T-helper 1 cell treated with Interleukin-12 subunit alpha and Interleukin-12 subunit beta and Interleukin-4 antibody, amounts not matched to agents 30 μg/mL and 1 μg/mL, for 36 hours (primary cell): Measurements from ENCODE around the gene MAPT.

Experiments
- H3K27ac Mint-ChIP-seq: one replicate; pipeline ENCODE4 v1.8.0; 2021; ENCODE audit warnings: mild to moderate bottlenecking, mixed read lengths
- H3K27me3 Mint-ChIP-seq: one replicate; pipeline ENCODE4 v1.8.0; 2021; ENCODE audit warnings: low read depth, mixed read lengths
- H3K36me3 Mint-ChIP-seq: one replicate; pipeline ENCODE4 v1.8.0; 2021; ENCODE audit warnings: low read depth, mixed read lengths
- H3K4me1 Mint-ChIP-seq: one replicate; pipeline ENCODE4 v1.8.0; 2021; ENCODE audit warnings: low read depth, mixed read lengths
- H3K4me3 Mint-ChIP-seq: one replicate; pipeline ENCODE4 v1.8.0; 2021; ENCODE audit warnings: mild to moderate bottlenecking, moderate library complexity, mixed read lengths
- H3K9me3 Mint-ChIP-seq: one replicate; pipeline ENCODE4 v1.8.0; 2021; ENCODE audit warnings: mixed read lengths

The MAPT gene

DNA sequence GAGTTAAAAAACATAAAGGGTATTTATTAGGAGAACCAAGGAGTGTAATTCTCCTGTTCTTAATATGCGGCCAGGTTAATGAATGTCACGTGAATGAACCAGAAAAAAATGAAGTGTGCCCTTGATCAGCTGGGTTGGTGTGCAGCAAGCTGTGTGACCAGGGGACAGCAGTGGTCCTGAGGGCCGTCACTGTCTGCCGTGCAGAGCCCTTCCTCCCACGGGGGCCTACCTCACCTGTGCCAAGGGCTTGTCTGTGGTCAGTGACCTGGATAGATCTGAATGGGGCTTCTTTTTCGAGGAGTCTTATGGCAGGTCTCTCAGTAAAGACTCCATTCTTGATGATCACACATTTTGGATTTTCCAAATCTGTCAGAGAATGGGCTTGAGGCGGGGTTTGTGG is 87.0 kb downstream of the MAPT start:
- Mint-ChIP-seq H3K27me3 (no peaks in the 10 kb centered on the region), H3K4me1 (no peaks in the 10 kb centered on the region), H3K9me3 (no peaks in the 10 kb centered on the region), H3K4me3 (no peak overlapping the region), H3K36me3 (no peaks in the 10 kb centered on the region), H3K27ac (no peak overlapping the region)

DNA sequence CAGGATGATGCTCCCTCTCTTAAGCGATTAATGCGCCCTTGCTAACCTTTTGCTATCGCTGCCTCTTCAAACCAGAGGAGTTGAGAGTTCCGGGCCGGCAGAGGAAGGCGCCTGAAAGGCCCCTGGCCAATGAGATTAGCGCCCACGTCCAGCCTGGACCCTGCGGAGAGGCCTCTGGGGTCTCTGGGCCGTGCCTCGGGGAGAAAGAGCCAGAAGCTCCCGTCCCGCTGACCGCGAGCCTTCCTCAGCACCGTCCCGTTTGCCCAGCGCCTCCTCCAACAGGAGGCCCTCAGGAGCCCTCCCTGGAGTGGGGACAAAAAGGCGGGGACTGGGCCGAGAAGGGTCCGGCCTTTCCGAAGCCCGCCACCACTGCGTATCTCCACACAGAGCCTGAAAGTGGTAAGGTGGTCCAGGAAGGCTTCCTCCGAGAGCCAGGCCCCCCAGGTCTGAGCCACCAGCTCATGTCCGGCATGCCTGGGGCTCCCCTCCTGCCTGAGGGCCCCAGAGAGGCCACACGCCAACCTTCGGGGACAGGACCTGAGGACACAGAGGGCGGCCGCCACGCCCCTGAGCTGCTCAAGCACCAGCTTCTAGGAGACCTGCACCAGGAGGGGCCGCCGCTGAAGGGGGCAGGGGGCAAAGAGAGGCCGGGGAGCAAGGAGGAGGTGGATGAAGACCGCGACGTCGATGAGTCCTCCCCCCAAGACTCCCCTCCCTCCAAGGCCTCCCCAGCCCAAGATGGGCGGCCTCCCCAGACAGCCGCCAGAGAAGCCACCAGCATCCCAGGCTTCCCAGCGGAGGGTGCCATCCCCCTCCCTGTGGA is 88.6 kb downstream of the MAPT start:
- H3K27me3 Mint-ChIP-seq, result no peaks in the 10 kb centered on the region
- no peaks in the 10 kb centered on the region for H3K9me3 Mint-ChIP-seq
- H3K27ac Mint-ChIP-seq, result no peak overlapping the region
- H3K4me1 Mint-ChIP-seq, result no peaks in the 10 kb centered on the region
- no peak overlapping the region for H3K4me3 Mint-ChIP-seq
- no peaks in the 10 kb centered on the region for H3K36me3 Mint-ChIP-seq

DNA sequence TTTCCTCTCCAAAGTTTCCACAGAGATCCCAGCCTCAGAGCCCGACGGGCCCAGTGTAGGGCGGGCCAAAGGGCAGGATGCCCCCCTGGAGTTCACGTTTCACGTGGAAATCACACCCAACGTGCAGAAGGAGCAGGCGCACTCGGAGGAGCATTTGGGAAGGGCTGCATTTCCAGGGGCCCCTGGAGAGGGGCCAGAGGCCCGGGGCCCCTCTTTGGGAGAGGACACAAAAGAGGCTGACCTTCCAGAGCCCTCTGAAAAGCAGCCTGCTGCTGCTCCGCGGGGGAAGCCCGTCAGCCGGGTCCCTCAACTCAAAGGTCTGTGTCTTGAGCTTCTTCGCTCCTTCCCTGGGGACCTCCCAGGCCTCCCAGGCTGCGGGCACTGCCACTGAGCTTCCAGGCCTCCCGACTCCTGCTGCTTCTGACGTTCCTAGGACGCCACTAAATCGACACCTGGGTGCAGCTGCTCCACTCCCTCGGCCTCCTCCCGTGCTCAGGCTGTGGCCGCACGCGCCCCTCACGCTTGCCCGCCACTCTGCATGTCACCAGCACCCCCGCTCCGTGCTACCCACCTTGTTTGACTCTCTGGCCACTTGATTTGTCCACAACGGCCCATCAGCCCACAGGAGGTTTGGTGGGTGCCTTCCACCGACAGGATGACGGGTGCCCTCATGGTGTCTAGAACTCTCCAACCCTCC is 89.4 kb downstream of the MAPT start:
- no peak overlapping the region for H3K4me3 Mint-ChIP-seq
- H3K27ac Mint-ChIP-seq, result no peak overlapping the region
- H3K4me1 Mint-ChIP-seq, result no peaks in the 10 kb centered on the region
- H3K9me3 Mint-ChIP-seq, result no peaks in the 10 kb centered on the region
- no peaks in the 10 kb centered on the region for H3K27me3 Mint-ChIP-seq
- H3K36me3 Mint-ChIP-seq, result no peaks in the 10 kb centered on the region

DNA sequence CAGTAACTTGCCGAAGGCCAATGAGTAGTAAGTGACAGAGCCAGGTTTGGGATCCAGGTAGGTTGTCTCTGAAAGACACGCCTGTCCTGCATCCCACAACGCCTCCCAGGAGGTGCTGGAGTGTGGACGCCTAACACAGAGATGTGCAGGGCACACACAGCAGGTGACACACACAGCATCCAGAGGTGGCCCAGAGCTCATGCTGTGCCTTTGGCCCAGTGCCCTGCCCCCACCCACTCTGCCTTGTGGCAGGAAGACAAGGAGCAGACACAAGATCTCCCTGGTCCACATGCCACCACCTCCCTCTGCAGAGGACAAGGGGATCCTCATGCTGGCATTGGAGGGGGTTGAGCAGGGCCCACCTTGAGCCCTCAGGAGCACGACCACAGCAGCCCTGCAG is 90.0 kb downstream of the MAPT start:
- H3K4me3 Mint-ChIP-seq, result no peak overlapping the region
- no peaks in the 10 kb centered on the region for H3K9me3 Mint-ChIP-seq
- no peak overlapping the region for H3K27ac Mint-ChIP-seq
- no peaks in the 10 kb centered on the region for H3K4me1 Mint-ChIP-seq
- H3K36me3 Mint-ChIP-seq, result no peaks in the 10 kb centered on the region
- no peaks in the 10 kb centered on the region for H3K27me3 Mint-ChIP-seq

DNA sequence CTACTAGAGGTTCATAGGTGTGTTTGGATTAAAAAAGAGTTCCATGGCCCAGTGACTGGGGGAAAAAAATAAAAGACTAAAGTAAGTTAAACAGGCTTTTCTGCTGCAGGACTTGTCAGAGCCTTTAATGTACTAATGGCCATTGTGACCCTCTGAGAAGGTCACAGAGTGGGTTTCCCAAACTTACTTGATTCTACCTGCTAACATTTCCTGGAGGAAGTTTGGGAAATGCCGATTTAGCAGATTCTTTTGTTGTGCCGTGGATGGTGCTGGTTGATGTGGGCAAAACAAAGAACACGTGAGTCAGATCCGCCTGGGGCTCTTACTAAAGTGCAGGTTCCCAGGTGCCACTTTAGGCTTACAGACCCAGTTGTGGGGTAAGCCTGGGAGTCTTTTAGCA is 91.1 kb downstream of the MAPT start:
- Mint-ChIP-seq H3K4me1 (no peaks in the 10 kb centered on the region), H3K9me3 (no peaks in the 10 kb centered on the region), H3K36me3 (no peaks in the 10 kb centered on the region), H3K27ac (no peak overlapping the region), H3K4me3 (no peak overlapping the region), H3K27me3 (no peaks in the 10 kb centered on the region)

DNA sequence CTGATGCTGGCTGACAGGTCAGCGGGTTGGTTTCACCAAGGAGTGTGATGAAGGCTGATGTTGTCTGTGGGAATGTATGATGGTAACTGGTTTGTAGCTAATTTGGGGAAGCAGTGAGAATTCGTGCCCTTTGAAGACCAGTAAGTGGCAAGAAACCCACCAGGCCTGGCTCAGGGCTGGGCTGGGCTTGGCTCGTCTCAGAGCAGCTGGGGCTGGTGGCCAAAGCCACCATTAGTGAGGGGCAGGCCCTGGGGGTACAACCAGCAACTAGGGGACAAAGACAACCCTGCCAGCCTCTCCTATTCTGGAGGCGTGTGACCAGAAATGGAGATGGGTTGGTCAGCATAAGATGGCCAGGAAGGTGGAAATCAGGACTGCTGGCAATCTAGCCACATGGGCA is 91.7 kb downstream of the MAPT start:
- Mint-ChIP-seq H3K36me3 (no peaks in the 10 kb centered on the region), H3K27ac (no peak overlapping the region), H3K4me1 (no peaks in the 10 kb centered on the region), H3K9me3 (no peaks in the 10 kb centered on the region), H3K4me3 (no peak overlapping the region), H3K27me3 (no peaks in the 10 kb centered on the region)

DNA sequence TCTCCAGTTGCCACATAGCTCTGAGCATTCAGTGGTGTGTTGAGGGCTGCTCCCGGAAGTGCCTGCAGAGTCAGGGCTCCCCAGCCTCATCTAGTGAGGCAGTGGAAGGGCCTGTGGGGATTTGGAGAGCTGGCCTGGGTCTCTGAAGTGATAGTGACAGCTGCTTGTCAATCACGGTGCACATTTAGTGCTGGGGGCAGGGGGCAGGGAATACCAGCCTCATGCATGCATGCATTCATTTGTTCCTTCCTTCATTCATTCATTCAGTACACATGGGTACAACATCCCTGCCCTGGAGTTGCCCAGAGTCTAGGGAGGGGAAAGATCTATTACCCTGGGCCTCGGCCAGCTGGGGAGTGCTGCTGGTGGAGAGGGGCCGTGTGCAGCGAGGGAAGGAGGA is 93.4 kb downstream of the MAPT start:
- Mint-ChIP-seq H3K4me1 (no peaks in the 10 kb centered on the region), H3K27ac (no peak overlapping the region), H3K9me3 (no peaks in the 10 kb centered on the region), H3K27me3 (no peaks in the 10 kb centered on the region), H3K4me3 (no peak overlapping the region), H3K36me3 (no peaks in the 10 kb centered on the region)

DNA sequence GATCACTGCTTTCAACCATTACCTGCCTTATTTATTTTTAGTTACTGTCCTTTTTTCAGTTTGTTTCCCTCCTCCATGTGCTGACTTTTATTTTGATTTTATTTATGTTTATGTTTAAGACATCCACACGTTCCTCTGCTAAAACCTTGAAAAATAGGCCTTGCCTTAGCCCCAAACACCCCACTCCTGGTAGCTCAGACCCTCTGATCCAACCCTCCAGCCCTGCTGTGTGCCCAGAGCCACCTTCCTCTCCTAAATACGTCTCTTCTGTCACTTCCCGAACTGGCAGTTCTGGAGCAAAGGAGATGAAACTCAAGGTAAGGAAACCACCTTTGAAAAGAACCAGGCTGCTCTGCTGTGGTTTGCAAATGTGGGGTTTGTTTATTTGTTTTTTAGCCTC is 95.4 kb downstream of the MAPT start:
- Mint-ChIP-seq H3K27me3 (no peaks in the 10 kb centered on the region), H3K36me3 (no peaks in the 10 kb centered on the region), H3K4me3 (no peak overlapping the region), H3K4me1 (no peaks in the 10 kb centered on the region), H3K9me3 (no peaks in the 10 kb centered on the region), H3K27ac (no peak overlapping the region)

DNA sequence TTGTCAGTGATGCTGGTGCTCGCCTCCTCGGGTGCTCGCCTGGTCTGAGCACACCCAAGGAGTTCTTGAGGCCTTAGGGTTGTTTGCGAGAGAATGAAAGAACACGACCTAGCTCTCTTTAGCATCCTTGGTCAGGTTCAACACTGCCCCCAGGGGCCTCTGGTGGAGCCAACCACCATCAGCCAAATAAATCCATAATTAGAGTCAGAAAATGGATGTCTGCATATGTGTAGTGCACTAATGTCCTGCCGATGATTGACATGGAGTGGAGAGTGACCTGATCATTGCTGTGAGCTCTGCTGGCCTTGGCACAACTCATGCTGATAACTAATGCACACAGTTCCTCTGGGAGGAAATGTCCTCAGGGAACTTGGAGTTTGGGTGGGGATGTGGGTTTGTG is 96.5 kb downstream of the MAPT start:
- Mint-ChIP-seq H3K27ac (no peak overlapping the region), H3K36me3 (no peaks in the 10 kb centered on the region), H3K9me3 (no peaks in the 10 kb centered on the region), H3K4me3 (no peak overlapping the region), H3K4me1 (no peaks in the 10 kb centered on the region), H3K27me3 (no peaks in the 10 kb centered on the region)

DNA sequence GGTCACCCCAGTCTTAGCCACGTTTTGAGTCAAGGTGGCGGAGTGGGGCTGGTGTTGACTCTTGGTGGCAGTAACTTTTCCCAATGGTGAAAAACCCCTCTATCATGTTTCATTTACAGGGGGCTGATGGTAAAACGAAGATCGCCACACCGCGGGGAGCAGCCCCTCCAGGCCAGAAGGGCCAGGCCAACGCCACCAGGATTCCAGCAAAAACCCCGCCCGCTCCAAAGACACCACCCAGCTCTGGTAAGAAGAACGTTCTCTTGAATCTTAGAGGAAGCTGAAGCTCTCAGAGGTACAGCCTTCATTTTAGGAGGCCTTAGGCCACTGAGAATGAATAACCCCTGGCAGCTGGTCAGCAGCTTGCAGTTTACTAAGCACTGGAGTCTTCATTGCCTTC is 97.0 kb downstream of the MAPT start:
- H3K4me3 Mint-ChIP-seq, result no peak overlapping the region
- no peak overlapping the region for H3K27ac Mint-ChIP-seq
- H3K9me3 Mint-ChIP-seq, result no peaks in the 10 kb centered on the region
- H3K36me3 Mint-ChIP-seq, result no peaks in the 10 kb centered on the region
- no peaks in the 10 kb centered on the region for H3K27me3 Mint-ChIP-seq
- no peaks in the 10 kb centered on the region for H3K4me1 Mint-ChIP-seq

DNA sequence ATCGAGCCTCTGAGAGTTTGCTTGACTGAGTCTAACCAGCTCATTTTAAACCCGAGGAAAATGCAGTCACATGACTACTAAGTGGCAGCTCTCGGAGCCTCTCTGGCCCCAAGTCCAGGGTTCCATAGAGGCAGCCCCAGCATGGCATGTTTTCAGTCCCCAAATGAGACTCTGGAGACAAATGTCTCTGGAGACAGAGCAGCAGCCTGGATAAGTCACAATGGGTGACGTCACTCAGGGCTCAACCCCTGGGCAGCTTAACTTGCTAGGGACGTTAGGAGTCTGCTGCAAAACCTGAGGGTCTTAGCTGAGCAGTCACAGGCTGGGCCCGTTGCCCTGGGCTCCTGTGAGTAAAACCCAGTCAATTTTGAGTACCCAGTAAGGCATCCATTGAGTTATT is 97.8 kb downstream of the MAPT start:
- Mint-ChIP-seq H3K27ac (no peak overlapping the region), H3K4me1 (no peaks in the 10 kb centered on the region), H3K9me3 (no peaks in the 10 kb centered on the region), H3K4me3 (no peak overlapping the region), H3K27me3 (no peaks in the 10 kb centered on the region), H3K36me3 (no peaks in the 10 kb centered on the region)

DNA sequence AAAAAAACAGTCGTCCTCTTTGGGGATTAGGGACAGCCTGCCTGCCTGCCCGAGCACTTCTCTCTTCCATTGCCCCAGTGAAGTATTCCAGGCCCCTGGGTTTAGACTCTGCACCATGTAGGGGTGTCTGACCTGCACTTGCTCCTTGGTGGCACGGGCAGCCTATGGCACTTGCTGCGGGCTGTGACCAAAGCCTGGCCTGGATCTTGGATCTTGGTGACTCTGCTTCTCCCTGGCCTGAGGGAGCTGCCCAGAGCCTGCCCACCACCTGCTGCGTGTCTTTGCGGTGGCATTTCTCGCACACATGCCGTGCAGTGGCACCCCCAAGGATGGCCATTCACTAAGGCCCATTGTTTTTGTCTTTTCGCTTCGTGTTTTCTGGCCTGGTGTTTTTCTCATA is 98.5 kb downstream of the MAPT start:
- no peaks in the 10 kb centered on the region for H3K9me3 Mint-ChIP-seq
- H3K4me3 Mint-ChIP-seq, result no peak overlapping the region
- no peaks in the 10 kb centered on the region for H3K4me1 Mint-ChIP-seq
- H3K36me3 Mint-ChIP-seq, result no peaks in the 10 kb centered on the region
- H3K27me3 Mint-ChIP-seq, result no peaks in the 10 kb centered on the region
- no peak overlapping the region for H3K27ac Mint-ChIP-seq

DNA sequence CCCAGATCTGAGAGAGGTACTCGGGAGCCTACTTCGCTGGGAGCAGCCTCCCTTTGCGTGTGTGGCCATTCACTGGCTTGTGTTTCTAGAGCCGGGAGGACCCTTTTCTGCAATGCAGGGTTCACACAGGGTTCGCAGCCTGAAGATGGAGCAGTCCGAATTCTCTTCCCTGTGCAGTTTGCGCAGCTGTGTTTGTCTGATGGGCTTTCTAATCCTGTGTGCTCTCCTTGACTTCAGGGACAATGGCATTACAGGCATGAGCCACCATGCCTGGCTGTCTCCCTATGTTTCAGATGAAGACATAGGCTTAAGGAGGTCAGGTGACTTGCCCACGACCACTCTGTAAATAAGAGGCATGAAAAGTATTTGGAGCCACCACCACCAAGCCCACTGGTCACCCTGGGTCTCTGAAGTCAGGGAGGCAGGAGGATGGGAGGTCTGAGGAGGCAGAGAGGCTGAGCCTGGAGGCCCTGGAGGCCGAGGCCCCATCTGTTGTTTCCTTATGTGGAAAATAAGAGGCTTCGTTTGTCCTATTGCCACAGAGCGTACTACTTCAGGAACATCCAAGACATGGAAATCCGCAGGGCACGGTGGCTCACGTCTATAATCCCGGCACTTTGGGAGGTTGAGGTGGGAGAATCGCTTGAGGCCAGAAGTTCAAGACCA is 99.7 kb downstream of the MAPT start:
- Mint-ChIP-seq H3K36me3 (no peaks in the 10 kb centered on the region), H3K9me3 (no peaks in the 10 kb centered on the region), H3K27me3 (no peaks in the 10 kb centered on the region), H3K27ac (no peak overlapping the region), H3K4me1 (no peaks in the 10 kb centered on the region), H3K4me3 (no peak overlapping the region)

DNA sequence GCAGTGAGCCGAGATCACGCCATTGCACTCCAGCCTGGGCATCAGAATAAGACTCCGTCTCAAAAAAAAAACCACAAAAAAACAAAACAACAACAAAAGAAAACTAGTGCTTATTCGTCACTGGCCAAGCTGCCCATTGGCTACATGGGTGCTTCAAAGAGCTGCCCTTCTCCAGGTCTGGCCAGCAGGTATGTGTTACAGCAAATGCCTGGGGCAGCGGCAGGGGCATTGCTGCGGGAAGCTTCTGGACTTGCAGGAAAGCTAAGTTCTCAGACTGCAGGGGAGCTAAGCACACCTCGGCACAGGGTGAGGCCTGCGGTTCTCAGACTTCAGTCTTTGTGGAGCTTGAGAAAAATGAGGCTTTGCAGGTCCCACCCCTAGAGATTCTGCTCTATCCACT is 100.6 kb downstream of the MAPT start:
- H3K4me1 Mint-ChIP-seq, result no peaks in the 10 kb centered on the region
- H3K27ac Mint-ChIP-seq, result no peak overlapping the region
- H3K27me3 Mint-ChIP-seq, result no peaks in the 10 kb centered on the region
- H3K9me3 Mint-ChIP-seq, result no peaks in the 10 kb centered on the region
- H3K4me3 Mint-ChIP-seq, result no peak overlapping the region
- H3K36me3 Mint-ChIP-seq, result no peaks in the 10 kb centered on the region

DNA sequence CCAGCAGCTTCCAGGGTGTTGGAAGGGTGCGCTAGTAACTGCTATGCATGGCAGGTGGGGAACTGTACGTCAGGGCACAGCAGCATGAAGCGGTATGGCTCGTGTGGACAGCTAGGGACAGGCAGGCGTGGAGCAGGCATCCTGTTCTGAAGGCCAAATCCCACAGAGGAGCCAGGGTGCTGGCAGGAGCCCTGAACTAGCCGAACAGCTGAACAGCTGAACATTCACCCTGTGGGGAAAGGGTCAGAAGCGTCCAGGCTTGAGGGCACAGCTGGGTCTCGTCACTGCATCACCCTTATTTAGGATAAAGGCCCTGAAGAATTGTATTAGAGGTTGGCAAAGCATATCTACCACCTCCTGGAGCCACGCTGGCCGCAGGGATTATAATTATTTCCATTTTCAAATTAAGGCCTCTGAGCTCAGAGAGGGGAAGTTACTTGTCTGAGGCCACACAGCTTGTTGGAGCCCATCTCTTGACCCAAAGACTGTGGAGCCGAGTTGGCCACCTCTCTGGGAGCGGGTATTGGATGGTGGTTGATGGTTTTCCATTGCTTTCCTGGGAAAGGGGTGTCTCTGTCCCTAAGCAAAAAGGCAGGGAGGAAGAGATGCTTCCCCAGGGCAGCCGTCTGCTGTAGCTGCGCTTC is 101.4 kb downstream of the MAPT start:
- no peak overlapping the region for H3K4me3 Mint-ChIP-seq
- H3K9me3 Mint-ChIP-seq, result no peaks in the 10 kb centered on the region
- no peak overlapping the region for H3K27ac Mint-ChIP-seq
- no peaks in the 10 kb centered on the region for H3K4me1 Mint-ChIP-seq
- no peaks in the 10 kb centered on the region for H3K36me3 Mint-ChIP-seq
- H3K27me3 Mint-ChIP-seq, result peaks cover 1% of the 10 kb centered on the region
